DOHH2 (cell line): ENCODE results near the gene PIK3R3.

Source experiments
- CTCF ChIP-seq: fragments of 200-600 bp; sonication (generic); IDR thresholded peaks from one replicate; pipeline ENCODE4 v1.5.1; 2014; ENCODE audit warnings: antibody characterized with exemption, mild to moderate bottlenecking, low read depth, low read length; ENCODE audit not compliant: poor library complexity, severe bottlenecking
- EZH2phosphoT487 ChIP-seq: fragments of 200-600 bp; sonication (generic); IDR thresholded peaks from 2 replicates; pipeline ENCODE4 v1.6.1; 2017; ENCODE audit warnings: borderline replicate concordance, mild to moderate bottlenecking, antibody characterized with exemption, low read length, moderate library complexity, mixed read lengths

- TF ChIP-seq CTCF: no peak
- no peak for TF ChIP-seq EZH2phosphoT487
Measured at GRCh38 chr1:46173361-46173856, 41.0 kb upstream of the PIK3R3 start.
